Effector CD4-positive, alpha-beta T cell (primary cell): Measurements from ENCODE around the gene FGD3.

Source experiments
- DNase-seq: peaks from one replicate; pipeline ENCODE4 v3.0.0-alpha.2; 2020

FGD3 gene

DNA sequence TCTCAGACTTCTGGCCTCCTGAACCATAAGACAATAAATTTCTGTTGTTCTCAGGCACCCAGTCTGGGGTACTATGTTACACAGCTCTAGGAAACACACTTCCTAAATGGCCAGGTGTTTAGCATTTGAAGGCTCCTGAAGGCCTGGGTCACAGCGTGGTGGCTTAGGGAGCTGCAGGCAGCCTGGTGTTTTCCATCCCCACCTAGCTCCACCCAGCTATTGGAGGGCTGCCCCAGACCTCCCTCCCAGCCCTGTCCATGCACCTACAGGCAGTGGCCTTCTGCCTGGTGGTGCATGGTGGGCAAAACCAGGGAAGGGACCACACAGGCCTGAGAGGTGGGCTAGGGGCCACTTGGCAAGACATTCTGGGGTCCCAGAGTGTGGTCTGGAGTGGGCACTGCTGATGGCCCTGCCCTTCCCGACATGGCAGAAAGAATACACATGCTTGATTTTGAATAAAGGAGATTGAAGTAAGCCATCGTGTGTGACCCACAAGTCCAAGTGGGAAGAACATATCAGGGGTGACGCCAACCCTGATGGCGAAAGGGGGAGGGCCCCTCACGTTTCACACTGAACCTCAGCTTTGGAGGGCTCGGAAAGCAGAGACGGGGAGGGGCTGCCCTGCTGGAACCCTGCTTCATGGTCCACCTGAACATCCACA is 109.8 kb downstream of the FGD3 start:
- no peak for DNase-seq

DNA sequence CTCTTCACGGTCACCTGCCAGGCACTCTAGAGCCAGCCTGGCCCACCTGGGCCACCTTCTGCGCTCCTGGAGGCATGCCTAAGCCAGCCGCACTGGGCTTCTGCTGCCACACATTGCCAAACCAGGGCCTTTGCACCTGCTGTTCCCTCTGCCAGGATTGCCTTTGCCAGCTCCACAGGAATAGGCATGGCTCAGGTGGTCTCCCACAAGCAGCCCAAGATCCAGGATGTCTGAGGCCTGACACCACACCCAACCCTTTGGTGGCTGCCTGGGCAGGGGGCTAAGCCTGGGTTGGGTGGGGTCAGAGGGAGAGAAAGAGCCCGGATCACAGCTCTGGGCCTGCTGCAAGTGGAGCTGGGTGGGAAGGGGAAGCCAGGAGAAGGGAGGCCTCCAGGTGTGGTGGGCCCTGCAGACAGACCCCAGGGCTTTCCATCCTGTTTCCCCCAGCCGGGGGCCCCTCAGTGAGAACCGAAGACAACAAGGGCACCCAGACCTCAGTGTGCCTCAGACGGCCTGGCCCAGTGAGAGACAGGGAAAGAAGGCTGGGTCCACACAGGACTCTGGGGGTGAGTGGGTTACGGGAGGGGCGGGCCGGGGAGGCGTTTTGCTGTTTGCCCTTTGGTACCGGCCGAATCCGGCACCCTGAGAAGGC is 110.5 kb downstream of the FGD3 start:
- no peak for DNase-seq

GRCh38 chr9:93058355-93059010 is 111.2 kb downstream of the FGD3 start, which contains the start of gene SUSD3:
SUSD3 (plus strand) TSS chr9:93058701; CDS start chr9:93058743, 42 bp downstream.
- DNase-seq = peak; percentile 59

DNA sequence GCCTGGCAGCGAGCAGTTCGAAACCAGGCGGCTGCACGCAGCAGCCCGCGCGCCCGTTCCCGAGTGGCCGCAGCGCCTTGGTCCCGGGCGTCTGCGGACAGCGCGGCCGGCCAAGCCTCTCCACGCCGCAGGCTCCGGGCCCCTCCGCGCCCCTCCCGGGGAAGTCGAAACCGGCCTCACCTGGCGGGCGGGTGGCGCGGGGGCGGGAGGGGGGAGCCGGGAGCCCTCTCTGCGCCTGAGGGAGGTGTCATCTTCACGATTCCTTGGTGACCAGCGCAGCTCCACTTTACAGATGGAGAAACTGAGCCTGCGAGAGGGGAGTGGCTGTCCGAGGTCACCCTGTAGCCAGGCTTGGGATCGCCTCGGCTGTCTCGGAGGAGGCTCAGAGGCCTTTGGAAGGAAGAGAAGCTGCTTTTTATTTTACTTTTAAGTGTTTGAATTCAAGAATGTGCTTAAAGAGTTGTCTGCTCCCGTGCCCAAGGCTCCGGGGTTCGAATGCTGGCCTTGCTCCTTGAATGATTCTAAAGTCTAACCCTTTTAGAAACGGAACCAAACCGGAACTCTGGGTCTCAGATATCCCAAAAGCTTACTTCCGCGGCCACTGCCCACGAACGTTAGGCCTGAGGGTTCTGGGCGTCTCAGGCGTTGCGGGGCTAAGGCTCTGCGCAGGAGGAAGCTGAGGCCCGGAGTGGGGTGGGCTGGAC is 111.8 kb downstream of the FGD3 start:
- no peak for DNase-seq

- no peak for DNase-seq
Measured at GRCh38 chr9:93059715-93060578, 112.6 kb downstream of the FGD3 start.

DNA sequence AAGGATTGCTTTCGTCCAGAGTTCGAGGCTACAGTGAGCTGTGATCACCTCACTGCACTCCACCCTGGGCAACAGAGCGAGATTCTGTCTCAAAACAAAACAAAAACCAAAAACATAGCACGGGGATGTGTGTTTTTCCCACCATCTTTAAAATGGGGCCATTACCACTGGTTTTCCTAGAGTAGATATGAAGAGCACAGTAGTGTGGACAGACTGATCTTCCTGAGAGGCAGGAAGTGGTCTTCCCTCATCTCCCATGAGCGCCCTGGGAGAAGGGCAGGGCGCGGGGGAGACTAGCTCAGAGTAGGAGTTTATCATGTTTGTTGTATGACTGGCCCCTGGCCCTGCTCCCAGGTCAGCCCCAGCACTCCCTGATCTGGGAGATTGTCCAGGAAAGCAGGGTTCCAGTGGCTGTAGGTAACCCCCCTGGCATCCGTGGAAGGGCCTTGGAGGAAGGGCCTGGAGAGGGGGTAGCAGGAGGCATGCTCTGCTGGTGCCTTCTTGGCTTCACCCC is 113.5 kb downstream of the FGD3 start:
- DNase-seq = no peak

- no peak for DNase-seq
Measured at GRCh38 chr9:93061260-93061751, 114.0 kb downstream of the FGD3 start.

- no peak for DNase-seq
Measured at GRCh38 chr9:93061791-93062763, 114.8 kb downstream of the FGD3 start.

- peak; percentile 84 for DNase-seq
Measured at GRCh38 chr9:93064392-93065134, 117.2 kb downstream of the FGD3 start.

DNA sequence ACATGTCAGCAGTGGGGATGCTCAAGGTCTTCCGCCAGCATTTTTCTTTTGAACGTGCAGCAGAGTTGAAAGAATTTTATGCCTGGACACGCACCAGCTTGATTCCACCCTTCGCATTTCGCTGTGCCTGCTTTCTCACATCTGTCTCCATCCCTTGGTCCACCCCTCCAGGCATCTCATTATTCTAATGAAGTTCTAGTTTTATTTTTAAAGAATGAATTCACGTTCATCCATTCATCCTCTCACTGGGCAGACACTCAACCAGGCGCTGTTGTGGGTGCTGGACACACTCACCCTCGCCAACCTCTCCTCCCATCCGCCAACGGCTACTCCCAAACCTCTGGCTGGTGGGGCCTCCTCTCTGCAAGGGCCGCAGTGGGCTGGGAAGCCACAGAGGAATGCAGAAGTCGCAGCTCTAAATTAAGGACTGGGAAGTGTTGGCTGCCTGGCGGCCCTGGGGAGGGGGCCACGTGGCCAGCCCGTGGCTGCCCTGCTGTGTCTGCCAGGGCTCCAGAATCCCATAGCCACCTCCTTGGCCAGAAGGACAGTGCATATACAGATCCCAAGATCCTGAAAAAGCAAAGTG is 117.9 kb downstream of the FGD3 start:
- DNase-seq = no peak

GRCh38 chr9:93066978-93067603 is 119.8 kb downstream of the FGD3 start:
- no peak for DNase-seq

GRCh38 chr9:93068956-93069355 is 121.6 kb downstream of the FGD3 start:
- no peak for DNase-seq

- no peak for DNase-seq
Measured at GRCh38 chr9:93071464-93071863, 124.1 kb downstream of the FGD3 start.

- DNase-seq = no peak
Measured at GRCh38 chr9:93072383-93072795, 125.1 kb downstream of the FGD3 start.

- no peak for DNase-seq
Measured at GRCh38 chr9:93076101-93076791, 128.9 kb downstream of the FGD3 start.

GRCh38 chr9:93076792-93077128 is 129.4 kb downstream of the FGD3 start:
- no peak for DNase-seq

- no peak for DNase-seq
Measured at GRCh38 chr9:93077367-93077766, 130.0 kb downstream of the FGD3 start.

- DNase-seq = no peak
Measured at GRCh38 chr9:93077811-93078210, 130.5 kb downstream of the FGD3 start.

- DNase-seq = no peak
Measured at GRCh38 chr9:93079371-93079770, 132.0 kb downstream of the FGD3 start.
